ENCODE data around the gene CRIM1. TPM values are rescaled to one million over a fixed set of nuclear protein-coding genes. Genes with fewer than 3 reads are reported as not detected.
A peak's percentile ranks its signal among the peaks of the same experiment; 100 is the strongest.

The CRIM1 gene
- total and polyA plus RNA-seq, 2 of the 8 experiments (the other 6 are each of a cell fraction or from before 2014, with no cell fraction given), result 9.4 to 28.4 TPM

DNA sequence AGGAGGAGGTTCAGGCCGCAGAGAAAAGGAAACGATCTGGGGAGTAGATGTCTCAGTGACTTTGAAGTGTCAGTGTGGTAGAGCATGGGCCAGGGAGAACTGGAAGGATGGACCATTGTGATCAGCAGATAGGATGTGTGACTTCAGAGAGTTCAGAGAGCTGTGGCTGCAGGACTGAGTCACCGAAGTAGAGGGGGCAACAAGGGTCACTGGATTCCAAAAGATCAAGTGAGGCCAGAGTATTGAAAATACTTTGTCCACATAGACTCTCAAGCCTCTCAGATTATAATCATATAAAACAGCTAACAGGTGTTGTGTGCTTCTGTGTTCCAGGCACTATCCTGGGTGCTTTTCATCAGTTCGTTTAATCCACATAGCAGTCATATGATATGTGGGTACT lies 99.4 kb downstream of the CRIM1 start:
- Histone ChIP-seq H3K14ac (ENCODE audit: insufficient read length) (no peak overlapping the region), H2AK5ac (ENCODE audit: low read depth, low read length) (no peak overlapping the region; the same call in 1 of the 2 replicates), H4K8ac (ENCODE audit: extremely low read depth, insufficient read depth, low read length) (no peak overlapping the region), H3K23ac (ENCODE audit: insufficient read length) (no peak overlapping the region), H2BK20ac (ENCODE audit: low read length) (no peak overlapping the region), H3K27me3 (replicated peaks in 1 of 4; ENCODE audit: control insufficient read depth in 3 of 4, extremely low read depth in 1 of 4, insufficient read depth in 3 of 4, low read length in 3 of 4) (no peaks in the 10 kb centered on the region), H3K56ac (replicated peaks; ENCODE audit: insufficient read length, low read depth, low read length) (no peak overlapping the region), H3K4me3 (ENCODE audit: extremely low read depth in 1 of 4, insufficient read depth in 2 of 4, low read depth in 3 of 4, low read length in 4 of 4) (no peak overlapping the region), H3K9me3 (ENCODE audit: insufficient read depth in 2 of 2, low read depth in 1 of 2, low read length in 1 of 2) (no peaks in the 10 kb centered on the region), H2BK5ac (ENCODE audit: low read depth, low read length) (no peak overlapping the region), H3K18ac (ENCODE audit: extremely low read depth, low read length) (no peak overlapping the region), H3K79me2 (ENCODE audit: control insufficient read depth in 1 of 2, insufficient read depth in 2 of 2, low read length in 2 of 2) (no peaks in the 10 kb centered on the region; a peak in 2 of 4 replicates), H3K27ac (ENCODE audit: low read depth, low read length) (no peak overlapping the region), H4K20me1 (replicated peaks in 1 of 2; ENCODE audit: control insufficient read depth in 1 of 2, insufficient read depth in 2 of 2, low read length in 2 of 2) (peaks cover 0 to 3% of the 10 kb centered on the region in 2 experiments), H3K9ac (replicated peaks in 1 of 4; ENCODE audit: extremely low read depth in 1 of 4, low read depth in 3 of 4, low read length in 3 of 4) (no peak overlapping the region), H2AFZ (ENCODE audit: low read length) (no peak overlapping the region), H3K4me1 (replicated peaks in 1 of 4; ENCODE audit: control insufficient read depth in 3 of 4, insufficient read depth in 4 of 4, low read length in 3 of 4) (peaks cover 5 to 23% (median 19%) of the 10 kb centered on the region in 4 experiments), H3K36me3 (ENCODE audit: control insufficient read depth in 2 of 4, insufficient read depth in 4 of 4, low read length in 3 of 4) (peaks cover 0 to 6% (median 1%) of the 10 kb centered on the region in 4 experiments; a peak in 3 of 8 replicates), H3K4ac (replicated peaks; ENCODE audit: insufficient read length, low read depth, low read length) (no peak overlapping the region), H4K5ac (ENCODE audit: insufficient read length, low read depth, low read length) (no peak overlapping the region), H4K91ac (replicated peaks; ENCODE audit: insufficient read length, low read length) (no peak overlapping the region), H2BK12ac (ENCODE audit: low read depth, low read length) (no peak overlapping the region; the same call in 1 of the 2 replicates), H2BK15ac (ENCODE audit: low read length) (peak overlapping the region; percentile 83; the same call in 1 of the 2 replicates), H3K79me1 (ENCODE audit: low read depth, low read length) (no peaks in the 10 kb centered on the region), H2BK120ac (replicated peaks; ENCODE audit: low read depth, low read length) (no peak overlapping the region), H3K23me2 (ENCODE audit: low read depth, low read length) (no peaks in the 10 kb centered on the region), H3K4me2 (ENCODE audit: insufficient read depth in 1 of 2, low read depth in 2 of 2, low read length in 2 of 2) (no peak overlapping the region)
- POLR2A ChIA-PET (ENCODE audit: partially characterized antibody), result no interaction called here
- DNase-seq (ENCODE audit: low read depth in 1 of 2, low spot score in 2 of 2), result no peak
- CTCF ChIA-PET (ENCODE audit: partially characterized antibody), result interaction anchor here (0.6 kb wide), 1 partner anchor 119 kb away, joined by 5 read pairs; no protein-coding TSS in a partner anchor
- no peak for FAIRE-seq
- TF ChIP-seq POLR2A (IDR thresholded peaks at IDR 0.05; ENCODE audit: control extremely low read depth in 1 of 2, low read depth in 2 of 2, low read length in 2 of 2), result no peak
- TF ChIP-seq SP4 (IDR thresholded peaks at IDR 0.05; ENCODE audit: low read length), result no peak
- no peak for TF ChIP-seq ATF3 (IDR thresholded peaks at IDR 0.05; ENCODE audit: insufficient read depth, low read depth, low read length)
- TF ChIP-seq SUZ12 (IDR thresholded peaks at IDR 0.05; ENCODE audit: low read length), result no peak
- no peak for TF ChIP-seq BRCA1 (IDR thresholded peaks at IDR 0.05; ENCODE audit: low read depth, low read length)
- TF ChIP-seq JUN (IDR thresholded peaks at IDR 0.05; ENCODE audit: low read depth, low read length), result no peak
- no peak for TF ChIP-seq CEBPB (IDR thresholded peaks at IDR 0.05; ENCODE audit: low read depth, low read length)
- 90% methylated on average over 4 of the region's 4 CpGs; no CpG with 5 or more reads in 1 of the 2 experiments for WGBS, 2 experiments (ENCODE audit: extremely low coverage in 1 of 2, insufficient coverage in 1 of 2, insufficient read length in 1 of 2, insufficient replicate concordance in 2 of 2, low coverage in 1 of 2, low lambda C conversion rate in 2 of 2, missing lambda C conversion rate in 1 of 2)
